Neural crest cell (in vitro differentiated cells): ENCODE results near the gene STIM1. TPM values are rescaled to one million over a fixed set of nuclear protein-coding genes. Genes with fewer than 3 reads are reported as not detected.

Source experiments
- DNase-seq: peaks from one replicate; pipeline ENCODE4 v3.0.0; 2021; ENCODE audit warnings: low read depth, mixed read lengths, low spot score
- H3K27ac Mint-ChIP-seq: one replicate; pipeline ENCODE4 v1.8.0; 2021; ENCODE audit warnings: mild to moderate bottlenecking, mixed read lengths; ENCODE audit not compliant: unreplicated experiment
- H3K27me3 Mint-ChIP-seq: 2 replicates; pipeline ENCODE4 v1.8.0; 2021; ENCODE audit warnings: low read depth, mild to moderate bottlenecking, mixed read lengths
- H3K36me3 Mint-ChIP-seq: 2 replicates; pipeline ENCODE4 v1.8.0; 2021; ENCODE audit warnings: low read depth, mild to moderate bottlenecking, mixed read lengths
- H3K4me1 Mint-ChIP-seq: 2 replicates; pipeline ENCODE4 v1.8.0; 2021; ENCODE audit warnings: mixed read lengths
- H3K4me3 Mint-ChIP-seq: one replicate; pipeline ENCODE4 v1.8.0; 2021; ENCODE audit warnings: mild to moderate bottlenecking, mixed read lengths
- H3K9me3 Mint-ChIP-seq: 2 replicates; pipeline ENCODE4 v1.8.0; 2021; ENCODE audit warnings: mixed read lengths
- total RNA-seq: library from RNA; stranded (reverse); gene quantifications from 2 replicates; pipeline ENCODE4 v1.2.1, GENCODE V29; 2021
- TF ChIP-seq, protein P1 (sequence below): fragments of 200-600 bp; sonication (generic); conservative IDR thresholded peaks from 2 replicates; pipeline ENCODE4 v1.5.0; 2021; ENCODE audit warnings: antibody characterized with exemption, mild to moderate bottlenecking

Gene STIM1
- total RNA-seq, 1 donor from 2014 or later = 24.4 TPM

DNA sequence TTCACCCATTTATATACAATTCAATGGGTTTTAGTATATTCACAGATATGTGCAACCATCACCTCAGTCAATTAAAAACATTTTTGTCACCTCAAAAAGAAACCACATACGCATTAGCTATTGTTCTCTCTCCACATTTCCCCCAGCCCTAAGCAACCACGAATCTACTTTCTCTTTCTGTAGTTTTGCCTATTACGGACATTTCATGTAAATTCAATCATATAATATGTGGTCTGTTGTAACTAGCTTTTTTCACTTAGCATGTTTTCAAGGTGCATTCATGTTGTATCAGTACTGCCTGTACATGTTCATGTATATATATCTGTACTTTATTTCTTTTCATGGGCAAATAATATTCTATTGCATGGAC is 134.4 kb downstream of the STIM1 start:
- Mint-ChIP-seq H3K9me3 (peaks cover 14% of the 10 kb centered on the region), H3K4me1 (peaks cover 4% of the 10 kb centered on the region), H3K36me3 (peaks cover 13% of the 10 kb centered on the region), H3K4me3 (no peak overlapping the region), H3K27ac (no peak overlapping the region), H3K27me3 (peaks cover 4% of the 10 kb centered on the region)
- TF ChIP-seq, protein P1, sequence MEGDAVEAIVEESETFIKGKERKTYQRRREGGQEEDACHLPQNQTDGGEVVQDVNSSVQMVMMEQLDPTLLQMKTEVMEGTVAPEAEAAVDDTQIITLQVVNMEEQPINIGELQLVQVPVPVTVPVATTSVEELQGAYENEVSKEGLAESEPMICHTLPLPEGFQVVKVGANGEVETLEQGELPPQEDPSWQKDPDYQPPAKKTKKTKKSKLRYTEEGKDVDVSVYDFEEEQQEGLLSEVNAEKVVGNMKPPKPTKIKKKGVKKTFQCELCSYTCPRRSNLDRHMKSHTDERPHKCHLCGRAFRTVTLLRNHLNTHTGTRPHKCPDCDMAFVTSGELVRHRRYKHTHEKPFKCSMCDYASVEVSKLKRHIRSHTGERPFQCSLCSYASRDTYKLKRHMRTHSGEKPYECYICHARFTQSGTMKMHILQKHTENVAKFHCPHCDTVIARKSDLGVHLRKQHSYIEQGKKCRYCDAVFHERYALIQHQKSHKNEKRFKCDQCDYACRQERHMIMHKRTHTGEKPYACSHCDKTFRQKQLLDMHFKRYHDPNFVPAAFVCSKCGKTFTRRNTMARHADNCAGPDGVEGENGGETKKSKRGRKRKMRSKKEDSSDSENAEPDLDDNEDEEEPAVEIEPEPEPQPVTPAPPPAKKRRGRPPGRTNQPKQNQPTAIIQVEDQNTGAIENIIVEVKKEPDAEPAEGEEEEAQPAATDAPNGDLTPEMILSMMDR = no peak
- no peak for DNase-seq

DNA sequence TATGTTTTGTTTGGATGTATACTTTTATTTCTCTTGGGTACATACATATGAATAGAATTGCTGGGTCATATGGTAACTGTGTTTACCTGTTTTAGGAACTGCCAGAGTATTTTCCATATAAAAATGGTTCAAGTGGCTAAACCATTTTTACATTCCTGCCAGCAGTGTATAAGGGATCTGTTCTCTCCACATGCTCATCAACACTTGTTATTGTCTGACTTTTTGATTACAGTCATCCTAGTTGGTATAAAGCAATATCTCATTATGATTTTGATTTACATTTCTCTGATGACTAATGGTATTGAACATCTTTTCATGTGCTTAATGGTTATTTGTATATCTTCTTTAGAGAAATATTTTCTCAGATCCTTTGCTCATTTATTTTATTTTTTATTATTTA is 134.9 kb downstream of the STIM1 start:
- Mint-ChIP-seq H3K27me3 (peaks cover 4% of the 10 kb centered on the region), H3K27ac (no peak overlapping the region), H3K4me3 (no peak overlapping the region), H3K4me1 (no peaks in the 10 kb centered on the region), H3K36me3 (peaks cover 18% of the 10 kb centered on the region), H3K9me3 (peaks cover 17% of the 10 kb centered on the region)
- no peak for DNase-seq
- TF ChIP-seq, protein P1 = no peak

DNA sequence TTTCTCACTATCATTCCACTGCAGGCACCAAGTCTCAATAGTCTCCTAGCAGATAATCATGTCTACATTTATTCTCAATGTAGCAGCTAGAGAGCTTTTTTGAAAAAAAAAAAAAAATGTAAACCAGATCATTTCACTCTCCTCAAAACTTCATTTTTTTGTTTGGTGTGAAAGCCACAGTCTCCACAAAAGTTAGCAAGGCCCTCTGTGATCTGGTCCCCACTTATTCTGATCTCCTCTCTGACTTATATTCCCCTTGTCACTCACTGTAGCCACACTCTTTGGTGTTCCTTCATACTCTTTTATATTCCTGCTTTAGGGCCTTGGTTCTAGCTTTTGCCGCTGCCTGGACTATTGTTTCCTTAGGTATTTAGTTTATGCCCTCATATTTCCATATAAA is 137.5 kb downstream of the STIM1 start:
- Mint-ChIP-seq H3K9me3 (peaks cover 19% of the 10 kb centered on the region), H3K36me3 (peaks cover 25% of the 10 kb centered on the region)

DNA sequence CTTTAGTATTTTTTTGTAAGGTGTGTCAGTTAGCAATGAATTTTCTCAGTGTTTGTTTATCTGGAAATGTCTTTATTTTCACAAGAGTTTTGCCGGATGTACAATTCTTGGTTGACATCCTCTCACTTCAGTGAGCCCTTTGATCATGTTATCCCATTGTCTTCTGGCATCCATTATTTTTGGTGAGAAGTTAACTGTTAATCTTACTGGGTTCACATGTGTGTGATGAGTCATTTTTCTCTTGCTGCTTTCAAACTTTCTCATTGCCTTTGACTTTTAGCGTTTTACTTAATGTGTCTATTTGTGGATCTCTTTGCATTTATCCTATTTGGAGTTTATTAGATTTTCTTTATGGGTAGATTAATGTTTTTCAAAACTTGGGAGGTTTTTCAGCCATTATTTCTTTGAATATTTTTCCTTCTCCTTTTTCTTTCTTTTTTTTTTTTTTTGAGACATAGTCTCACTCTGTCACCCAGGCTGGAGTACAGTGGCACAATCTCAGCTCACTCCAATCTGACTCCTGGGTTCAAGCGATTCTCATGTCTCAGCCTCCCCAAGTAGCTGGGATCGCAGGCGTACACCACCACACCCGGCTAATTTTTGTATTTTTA is 138.7 kb downstream of the STIM1 start:
- Mint-ChIP-seq H3K4me1 (peaks cover 4% of the 10 kb centered on the region), H3K9me3 (peaks cover 19% of the 10 kb centered on the region), H3K36me3 (peaks cover 27% of the 10 kb centered on the region), H3K4me3 (no peak overlapping the region), H3K27ac (no peak overlapping the region), H3K27me3 (peaks cover 3% of the 10 kb centered on the region)
- DNase-seq = no peak
- TF ChIP-seq, protein P1 = no peak

More for the DNA sequence above, 137.5 kb downstream of the STIM1 start:
- peaks cover 4% of the 10 kb centered on the region for H3K4me1 Mint-ChIP-seq
- peaks cover 4% of the 10 kb centered on the region for H3K27me3 Mint-ChIP-seq
- H3K4me3 Mint-ChIP-seq = no peak overlapping the region
- DNase-seq = no peak
- no peak overlapping the region for H3K27ac Mint-ChIP-seq
- TF ChIP-seq, protein P1 = no peak

DNA sequence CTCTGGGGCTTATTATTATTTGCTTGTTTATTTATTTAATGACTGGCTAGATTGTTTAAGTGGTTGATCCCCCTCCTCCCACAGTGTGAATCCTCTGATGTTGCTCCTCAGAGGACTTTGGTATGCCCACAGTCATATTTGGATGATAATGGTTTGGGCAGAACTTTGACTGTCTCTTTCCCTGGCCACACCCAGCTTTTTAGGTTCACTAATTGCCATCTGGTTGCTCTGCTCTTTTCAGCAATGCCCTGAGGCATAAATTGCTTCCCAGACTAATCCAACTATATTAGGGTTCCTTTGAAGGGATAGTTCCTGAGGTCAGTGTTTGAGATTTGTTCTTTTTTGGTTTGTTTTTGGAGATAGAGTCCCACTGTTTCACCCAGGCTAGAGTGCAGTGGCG is 139.8 kb downstream of the STIM1 start:
- H3K9me3 Mint-ChIP-seq = peaks cover 20% of the 10 kb centered on the region
- TF ChIP-seq, protein P1 = no peak
- peaks cover 4% of the 10 kb centered on the region for H3K4me1 Mint-ChIP-seq

More for the DNA sequence above, 139.8 kb downstream of the STIM1 start:
- no peak overlapping the region for H3K27ac Mint-ChIP-seq
- no peak overlapping the region for H3K4me3 Mint-ChIP-seq
- no peak for DNase-seq
- H3K36me3 Mint-ChIP-seq = peaks cover 32% of the 10 kb centered on the region
- no peaks in the 10 kb centered on the region for H3K27me3 Mint-ChIP-seq
